GM12878 (cell line): ENCODE measurements around the gene FAM111B. TPM values are rescaled to one million over a fixed set of nuclear protein-coding genes. Genes with fewer than 3 reads are reported as not detected.

ENCODE experiments used
- ATAC-seq: fragments of 200-7000 bp; cut with Tn5 transposase; 3 replicates; pipeline ENCODE4 v1.9.1; 2020; ENCODE audit warnings: mild to moderate bottlenecking, moderate library complexity
- BruUV-seq: library from RNA; stranded (reverse); fragments of 400-500 nt; replicated peaks from 2 replicates; lab custom pipeline; 2021; lab: Mats Ljungman, UMichigan
- CTCF ChIA-PET: fragments of 300-600 bp; sonication (Branson Sonifier 250); formaldehyde crosslinking; extraction: SDS; loops from one replicate; lab custom pipeline; 2021; ENCODE audit warnings: inconsistent platforms; lab: Yijun Ruan, JAX
- POLR2A ChIA-PET: fragments of 350-600 bp; formaldehyde crosslinking; extraction: SDS; loops from one replicate; lab custom pipeline; 2021; ENCODE audit warnings: inconsistent platforms; lab: Charles Lee
- RAD21 ChIA-PET: fragments of 300-600 bp; sonication (Branson Sonifier 250); formaldehyde crosslinking; loops from one replicate; lab custom pipeline; 2023; ENCODE audit warnings: antibody characterized with exemption; ENCODE audit not compliant: unreplicated experiment; lab: Charles Lee
- SMC1A ChIA-PET: fragments of 300-600 bp; sonication (Branson Sonifier 250); formaldehyde crosslinking; loops from one replicate; lab custom pipeline; 2023; ENCODE audit not compliant: unreplicated experiment, uncharacterized antibody; lab: Charles Lee
- DNase-seq: peaks from one replicate; pipeline ENCODE4 v3.0.0-alpha.2; 2011; ENCODE audit warnings: low read depth, low spot score
- FAIRE-seq: peaks from 3 replicates; lab custom pipeline; 2011; peaks lifted over from hg19 to GRCh38; lab: Jason Lieb, UNC
- H2AFZ ChIP-seq: 2 replicates; pipeline ENCODE4 v1.6.0; 2011; ENCODE audit warnings: low read depth, low read length, control low read depth; ENCODE audit not compliant: control insufficient read depth
- H3K27ac ChIP-seq: 2 replicates; pipeline ENCODE4 v1.5.1; 2011; ENCODE audit warnings: control low read depth; ENCODE audit not compliant: control insufficient read depth, insufficient read depth
- H3K27me3 ChIP-seq, 2 experiments: replicated peaks in 1 of 2; 2 replicates each; pipeline versions ENCODE4 v1.6.0 to v1.6.1; 2011; ENCODE audit warnings: low read length in 1 of 2; ENCODE audit not compliant: control insufficient read depth in 2 of 2, insufficient read depth in 2 of 2
- H3K36me3 ChIP-seq, 2 experiments: 2 replicates each; pipeline ENCODE4 v1.5.1; 2011; ENCODE audit warnings: low read length in 1 of 2; ENCODE audit not compliant: control insufficient read depth in 2 of 2, insufficient read depth in 2 of 2
- H3K4me1 ChIP-seq: 2 replicates; pipeline ENCODE4 v1.6.1; 2011; ENCODE audit warnings: mild to moderate bottlenecking, low read length, moderate library complexity, mixed read lengths; ENCODE audit not compliant: control insufficient read depth, insufficient read depth
- H3K4me2 ChIP-seq: 2 replicates; pipeline ENCODE4 v1.6.0; 2011; ENCODE audit warnings: control low read depth; ENCODE audit not compliant: control insufficient read depth, insufficient read depth
- H3K4me3 ChIP-seq: fragments of 200-600 bp; sonication (generic); 2 replicates; pipeline ENCODE4 v1.5.1; 2016
- H3K79me2 ChIP-seq: 2 replicates; pipeline ENCODE4 v1.6.0; 2011; ENCODE audit warnings: low read length; ENCODE audit not compliant: control insufficient read depth, insufficient read depth
- H3K9ac ChIP-seq: 2 replicates; pipeline ENCODE4 v1.8.0; 2011; ENCODE audit warnings: low read length, control low read depth, mixed read lengths; ENCODE audit not compliant: control insufficient read depth, insufficient read depth
- H3K9me3 ChIP-seq: replicated peaks from 3 replicates; pipeline ENCODE4 v1.5.1; 2011; ENCODE audit warnings: mild to moderate bottlenecking, low read length; ENCODE audit not compliant: control insufficient read depth, insufficient read depth
- H4K20me1 ChIP-seq: 2 replicates; pipeline ENCODE4 v1.6.0; 2011; ENCODE audit not compliant: control insufficient read depth, insufficient read depth
- BACH1 ChIP-seq: fragments of 450-650 bp; IDR thresholded peaks from 2 replicates; pipeline ENCODE4 v1.6.1; 2017; ENCODE audit warnings: mild to moderate bottlenecking, borderline replicate concordance
- ETV6 ChIP-seq, 2 experiments: fragments of 450-650 bp in 1 of 2; IDR thresholded peaks in 1 of 2; conservative IDR thresholded peaks in 1 of 2; 2 replicates each; pipeline ENCODE4 v1.6.1; 2014; ENCODE audit warnings: antibody characterized with exemption in 1 of 2, borderline replicate concordance in 1 of 2, low read depth in 1 of 2, mild to moderate bottlenecking in 1 of 2, moderate library complexity in 1 of 2
- HCFC1 ChIP-seq: fragments of 150-350 bp; IDR thresholded peaks from 2 replicates; pipeline ENCODE4 v1.6.1; 2014; ENCODE audit warnings: low read length
- POLR2A ChIP-seq: IDR thresholded peaks from 2 replicates; pipeline ENCODE4 v1.6.1; 2011; ENCODE audit warnings: low read depth, mild to moderate bottlenecking, low read length
- SMAD5 ChIP-seq: IDR thresholded peaks from 2 replicates; pipeline ENCODE4 v1.6.1; 2016; ENCODE audit warnings: antibody characterized with exemption, low read depth
- SPI1 ChIP-seq: IDR thresholded peaks from 2 replicates; pipeline ENCODE4 v1.6.1; 2011; ENCODE audit warnings: low read depth, mild to moderate bottlenecking, low read length, moderate library complexity, borderline replicate concordance; ENCODE audit not compliant: insufficient read depth
- USF1 ChIP-seq: IDR thresholded peaks from 2 replicates; pipeline ENCODE4 v1.6.1; 2011; ENCODE audit warnings: borderline replicate concordance, low read depth, mild to moderate bottlenecking, moderate library complexity, mixed read lengths, low read length; ENCODE audit not compliant: insufficient read depth; ENCODE audit errors: extremely low read length
- ZBTB33 ChIP-seq: fragments of 450-650 bp; IDR thresholded peaks from 2 replicates; pipeline ENCODE4 v1.6.1; 2017; ENCODE audit warnings: mild to moderate bottlenecking
- ZNF384 ChIP-seq: IDR thresholded peaks from 2 replicates; pipeline ENCODE4 v1.6.1; 2012; ENCODE audit warnings: low read depth, mild to moderate bottlenecking, low read length, improper control_type of control experiment, borderline replicate concordance
- WGBS: methylation state at CpG from one replicate; pipeline ENCODE4 v1.1.6; 2016; ENCODE audit warnings: low lambda C conversion rate; ENCODE audit not compliant: insufficient replicate concordance, insufficient coverage; ENCODE audit errors: missing lambda C conversion rate; 5-methylcytosine and 5-hydroxymethylcytosine counted together
- in situ Hi-C: fragments of 300-500 bp; cut with MboI; formaldehyde crosslinking; loops from 9 replicates; pipeline ENCODE4 v1.14.3; 2018; ENCODE audit warnings: mixed read lengths
- intact Hi-C: fragments of 100-400 bp; cut with micrococcal nuclease; formaldehyde crosslinking; loops from one replicate; pipeline ENCODE4 v1.14.2; 2022; ENCODE audit not compliant: unreplicated experiment
- polyA plus RNA-seq, 11 experiments: library from polyadenylated mRNA; depleted of rRNA in 4 of 11; unstranded in 6 of 11; stranded (reverse) in 5 of 11; fragments of >200 nt; fragmentation: Nextera tagmentation in 4 of 11; fragmentation: Illumina TruSeq in 1 of 11; extraction: Ambion mirVana in 4 of 11; extraction: Trizol in 1 of 11; gene quantifications; 1 replicate in 1 of 11; 2 replicates in 10 of 11; pipeline versions ENCODE4 v1.2.1 to v1.2.3, GENCODE V29; 2011 to 2016; ENCODE audit warnings: inconsistent platforms in 2 of 11, missing spikeins in 2 of 11, low read depth in 1 of 11
- total RNA-seq, 4 experiments: library from RNA; depleted of rRNA in 3 of 4; stranded (reverse); fragments of >200 nt in 3 of 4; fragmentation: Illumina TruSeq in 1 of 4; extraction: Trizol in 1 of 4; gene quantifications; 2 replicates each; pipeline versions ENCODE4 v1.2.1 to v1.2.3, GENCODE V29; 2013 to 2021
- TF ChIP-seq, protein P1 (sequence below): IDR thresholded peaks from 2 replicates; pipeline ENCODE4 v1.6.1; 2012; ENCODE audit warnings: improper control_type of control experiment, low read depth, low read length; ENCODE audit not compliant: insufficient replicate concordance
- TF ChIP-seq, protein P2 (sequence below): IDR thresholded peaks from 2 replicates; pipeline ENCODE4 v1.6.1; 2011; ENCODE audit warnings: mild to moderate bottlenecking, low read depth, low read length, moderate library complexity; ENCODE audit not compliant: insufficient replicate concordance

The FAM111B gene
- total and polyA plus RNA-seq, 10 of the 15 experiments (the other 5 are each of a cell fraction or from before 2014, with no cell fraction given), result 35.9 to 97.2 (median 62.1) TPM

- no peak overlapping the region for H3K27ac ChIP-seq
- intact Hi-C loops (no loop called here), in situ Hi-C loops (loop anchor here (10.0 to 25.0 kb wide), 2 partner anchors 378 to 1586 kb away; partner anchors contain the start of gene MS4A15)
- ChIA-PET RAD21 (interaction anchor here (8.8 to 9.0 kb wide), 2 partner anchors 10 to 26 kb away, joined by 78 to 183 read pairs; no protein-coding TSS in a partner anchor), SMC1A (interaction anchor here (1.2 to 14.9 kb wide), 5 partner anchors 8 to 99 kb away, joined by 3 to 155 read pairs (median 10); no protein-coding TSS in a partner anchor), POLR2A (interaction anchor here (1.2 to 2.9 kb wide), 3 partner anchors 22 to 31 kb away, joined by 3 to 19 read pairs (median 11); no protein-coding TSS in a partner anchor), CTCF (interaction anchor here (1.2 to 30.3 kb wide), 3 partner anchors 20 to 114 kb away, joined by 3 to 1180 read pairs (median 4); partner anchors contain the start of gene MPEG1)
- 0 out of 4 replicates have a peak, but pooled peaks cover 0 to 3% of the 10 kb centered on the region in 2 experiments for H3K36me3 ChIP-seq
- H3K79me2 ChIP-seq, result peaks cover 63% of the 10 kb centered on the region
- 91% methylated on average over 7 of the region's 7 CpGs for whole genome bisulfite sequencing
- 0 out of 2 replicates have a peak overlapping the region, but pooled peaks have one; percentile 13 for H3K4me2 ChIP-seq
- H3K4me1 ChIP-seq, result peaks cover 6% of the 10 kb centered on the region
- no peak overlapping the region for H3K9ac ChIP-seq
- FAIRE-seq, result no peak
- H3K9me3 ChIP-seq, result peaks cover 16% of the 10 kb centered on the region; the same call in 2 of the 3 replicates
- no peak for ATAC-seq
- H3K4me3 ChIP-seq, result no peak overlapping the region
- BruUV-seq, result no TSS peak
- no peak for DNase-seq
- H4K20me1 ChIP-seq, result no peaks in the 10 kb centered on the region
- no peaks in the 10 kb centered on the region for H3K27me3 ChIP-seq
- no peak overlapping the region for H2AFZ ChIP-seq
- no peak for TF ChIP-seq SMAD5
- no peak for TF ChIP-seq ETV6 (conservative IDR thresholded peaks at IDR 0.05 in 1 of 2, IDR thresholded peaks at IDR 0.05 in 1 of 2; ENCODE audit: borderline replicate concordance in 1 of 2, low read depth in 1 of 2)
- no peak for TF ChIP-seq POLR2A
- no peak for TF ChIP-seq HCFC1
- TF ChIP-seq BACH1, result no peak
- TF ChIP-seq, protein P1, sequence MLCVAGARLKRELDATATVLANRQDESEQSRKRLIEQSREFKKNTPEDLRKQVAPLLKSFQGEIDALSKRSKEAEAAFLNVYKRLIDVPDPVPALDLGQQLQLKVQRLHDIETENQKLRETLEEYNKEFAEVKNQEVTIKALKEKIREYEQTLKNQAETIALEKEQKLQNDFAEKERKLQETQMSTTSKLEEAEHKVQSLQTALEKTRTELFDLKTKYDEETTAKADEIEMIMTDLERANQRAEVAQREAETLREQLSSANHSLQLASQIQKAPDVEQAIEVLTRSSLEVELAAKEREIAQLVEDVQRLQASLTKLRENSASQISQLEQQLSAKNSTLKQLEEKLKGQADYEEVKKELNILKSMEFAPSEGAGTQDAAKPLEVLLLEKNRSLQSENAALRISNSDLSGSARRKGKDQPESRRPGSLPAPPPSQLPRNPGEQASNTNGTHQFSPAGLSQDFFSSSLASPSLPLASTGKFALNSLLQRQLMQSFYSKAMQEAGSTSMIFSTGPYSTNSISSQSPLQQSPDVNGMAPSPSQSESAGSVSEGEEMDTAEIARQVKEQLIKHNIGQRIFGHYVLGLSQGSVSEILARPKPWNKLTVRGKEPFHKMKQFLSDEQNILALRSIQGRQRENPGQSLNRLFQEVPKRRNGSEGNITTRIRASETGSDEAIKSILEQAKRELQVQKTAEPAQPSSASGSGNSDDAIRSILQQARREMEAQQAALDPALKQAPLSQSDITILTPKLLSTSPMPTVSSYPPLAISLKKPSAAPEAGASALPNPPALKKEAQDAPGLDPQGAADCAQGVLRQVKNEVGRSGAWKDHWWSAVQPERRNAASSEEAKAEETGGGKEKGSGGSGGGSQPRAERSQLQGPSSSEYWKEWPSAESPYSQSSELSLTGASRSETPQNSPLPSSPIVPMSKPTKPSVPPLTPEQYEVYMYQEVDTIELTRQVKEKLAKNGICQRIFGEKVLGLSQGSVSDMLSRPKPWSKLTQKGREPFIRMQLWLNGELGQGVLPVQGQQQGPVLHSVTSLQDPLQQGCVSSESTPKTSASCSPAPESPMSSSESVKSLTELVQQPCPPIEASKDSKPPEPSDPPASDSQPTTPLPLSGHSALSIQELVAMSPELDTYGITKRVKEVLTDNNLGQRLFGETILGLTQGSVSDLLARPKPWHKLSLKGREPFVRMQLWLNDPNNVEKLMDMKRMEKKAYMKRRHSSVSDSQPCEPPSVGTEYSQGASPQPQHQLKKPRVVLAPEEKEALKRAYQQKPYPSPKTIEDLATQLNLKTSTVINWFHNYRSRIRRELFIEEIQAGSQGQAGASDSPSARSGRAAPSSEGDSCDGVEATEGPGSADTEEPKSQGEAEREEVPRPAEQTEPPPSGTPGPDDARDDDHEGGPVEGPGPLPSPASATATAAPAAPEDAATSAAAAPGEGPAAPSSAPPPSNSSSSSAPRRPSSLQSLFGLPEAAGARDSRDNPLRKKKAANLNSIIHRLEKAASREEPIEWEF, result no peak
- no peak for TF ChIP-seq SPI1
- TF ChIP-seq, protein P2, sequence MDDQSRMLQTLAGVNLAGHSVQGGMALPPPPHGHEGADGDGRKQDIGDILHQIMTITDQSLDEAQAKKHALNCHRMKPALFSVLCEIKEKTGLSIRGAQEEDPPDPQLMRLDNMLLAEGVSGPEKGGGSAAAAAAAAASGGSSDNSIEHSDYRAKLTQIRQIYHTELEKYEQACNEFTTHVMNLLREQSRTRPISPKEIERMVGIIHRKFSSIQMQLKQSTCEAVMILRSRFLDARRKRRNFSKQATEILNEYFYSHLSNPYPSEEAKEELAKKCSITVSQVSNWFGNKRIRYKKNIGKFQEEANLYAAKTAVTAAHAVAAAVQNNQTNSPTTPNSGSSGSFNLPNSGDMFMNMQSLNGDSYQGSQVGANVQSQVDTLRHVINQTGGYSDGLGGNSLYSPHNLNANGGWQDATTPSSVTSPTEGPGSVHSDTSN, result no peak
- TF ChIP-seq USF1, result no peak
- TF ChIP-seq ZBTB33, result no peak
- TF ChIP-seq ZNF384, result no peak
Measured at GRCh38 chr11:59176330-59176729, 69.3 kb downstream of the FAM111B start.
